BLaER1 treated with 17β-estradiol and CSF1 and Interleukin-3, amounts not matched to agents 10 nM and 100 nM (cell line): ENCODE data around the gene AIF1.

Experiments used
- H3K27ac ChIP-seq, 11 experiments: shearing (Covaris generic); formaldehyde crosslinking; 2 replicates each; pipeline ENCODE4 v1.8.1; 2022
- H3K27me3 ChIP-seq, 11 experiments: shearing (Covaris generic); formaldehyde crosslinking; 2 replicates each; pipeline ENCODE4 v1.8.1; 2022
- H3K36me3 ChIP-seq, 11 experiments: shearing (Covaris generic); formaldehyde crosslinking; 2 replicates each; pipeline ENCODE4 v1.8.1; 2022
- H3K4me1 ChIP-seq, 10 experiments: shearing (Covaris generic); formaldehyde crosslinking; 2 replicates each; pipeline ENCODE4 v1.8.1; 2022
- H3K4me2 ChIP-seq, 11 experiments: shearing (Covaris generic); formaldehyde crosslinking; 2 replicates each; pipeline ENCODE4 v1.8.1; 2022
- H3K4me3 ChIP-seq, 10 experiments: shearing (Covaris generic); formaldehyde crosslinking; 2 replicates each; pipeline ENCODE4 v1.8.1; 2022
- H3K9ac ChIP-seq, 11 experiments: shearing (Covaris generic); formaldehyde crosslinking; 2 replicates each; pipeline ENCODE4 v1.8.1; 2022
- H3K9me3 ChIP-seq, 11 experiments: shearing (Covaris generic); formaldehyde crosslinking; replicated peaks in 1 of 11; 2 replicates each; pipeline ENCODE4 v1.8.1; 2022
- H4K20me1 ChIP-seq, 11 experiments: shearing (Covaris generic); formaldehyde crosslinking; 2 replicates each; pipeline ENCODE4 v1.8.1; 2022
- Cebpa-rat ChIP-seq, 11 experiments: shearing (Covaris generic); IDR thresholded peaks; 2 replicates each; pipeline ENCODE4 v1.8.1; 2022

The AIF1 gene

GRCh38 chr6:31659649-31660380, 44.8 kb downstream of the AIF1 start:
- H3K4me3 ChIP-seq = peak overlapping the region; percentile 72 to 91 (median 80)
- peak overlapping the region; percentile 84 to 95 (median 91) for H3K9ac ChIP-seq
- peaks cover 5 to 35% (median 20%) of the 10 kb centered on the region in 11 experiments; a peak in 14 of 22 replicates for H4K20me1 ChIP-seq
- peak overlapping the region; percentile 75 to 94 (median 87) for H3K27ac ChIP-seq
- H3K4me1 ChIP-seq = peaks cover 65 to 80% (median 73%) of the 10 kb centered on the region in 10 experiments
- peaks cover 18 to 62% (median 34%) of the 10 kb centered on the region in 11 experiments; a peak in 20 of 22 replicates for H3K36me3 ChIP-seq
- no peaks in the 10 kb centered on the region for H3K27me3 ChIP-seq
- no peaks in the 10 kb centered on the region for H3K9me3 ChIP-seq
- no peak for TF ChIP-seq Cebpa-rat (IDR thresholded peaks at IDR 0.05)
- H3K4me2 ChIP-seq = peak overlapping the region; percentile 96 to 100 (median 99)

DNA sequence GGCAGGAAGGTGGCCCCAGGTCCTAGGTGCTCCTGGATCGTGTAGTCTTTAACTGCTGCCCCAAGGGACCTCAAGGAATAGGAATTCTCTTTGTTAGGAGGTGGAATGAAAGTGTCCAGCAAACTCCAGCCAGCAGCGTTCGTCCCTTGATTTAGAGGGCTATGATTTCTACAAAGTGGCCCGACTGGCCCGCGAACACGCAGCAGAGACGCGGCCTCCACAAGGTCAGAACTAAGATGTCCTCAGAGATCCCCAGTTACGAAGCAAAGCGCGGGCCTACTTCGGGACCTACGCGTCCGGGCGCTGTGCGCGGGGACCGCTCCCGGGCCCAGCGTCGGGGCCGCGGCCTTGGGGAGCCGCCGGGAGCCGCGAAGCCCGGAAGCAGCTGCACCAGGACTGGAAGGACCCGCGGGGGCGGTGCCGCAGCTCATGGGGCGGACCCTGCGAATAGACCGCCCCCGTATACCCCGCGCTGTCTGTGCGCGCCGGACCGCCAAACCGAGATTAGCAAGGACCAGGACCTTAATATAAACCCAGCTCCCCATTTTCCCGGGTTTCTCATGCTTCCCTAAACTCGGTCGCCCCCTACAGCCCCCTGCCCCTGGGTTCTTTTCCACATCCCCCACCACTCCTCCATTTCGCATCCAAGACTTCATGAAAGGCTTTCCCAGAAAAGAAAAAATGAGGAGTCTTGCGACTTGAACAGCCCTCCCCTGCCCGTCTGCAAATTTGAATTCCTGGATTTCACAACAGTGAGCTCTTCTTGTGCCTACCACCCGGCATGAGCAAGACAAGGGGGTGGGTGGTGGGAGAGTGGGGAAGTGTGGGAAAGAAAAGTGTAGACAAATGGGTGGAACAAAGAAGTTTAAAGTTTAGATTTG, 45.6 kb downstream of the AIF1 start, which contains the start of gene C6orf47:
TSS of gene C6orf47 (minus strand) at position 398 of the 881 bp plus-strand sequence. CDS start 831 bp downstream, outside the sequence.
- peak in 1 of 11 experiments; percentile 60; a peak in 2 of 22 replicates for TF ChIP-seq Cebpa-rat (IDR thresholded peaks at IDR 0.05)
- Histone ChIP-seq H3K4me1 (peaks cover 64 to 75% (median 70%) of the 10 kb centered on the region in 10 experiments), H3K27me3 (no peaks in the 10 kb centered on the region), H4K20me1 (peaks cover 5 to 35% (median 20%) of the 10 kb centered on the region in 11 experiments; a peak in 14 of 22 replicates), H3K27ac (peak within 1 kb of the TSS; percentile 75 to 94 (median 87)), H3K4me3 (peak within 1 kb of the TSS; percentile 72 to 91 (median 80)), H3K9me3 (no peaks in the 10 kb centered on the region), H3K4me2 (peak within 1 kb of the TSS; percentile 96 to 100 (median 99)), H3K36me3 (peaks cover 18 to 56% (median 34%) of the 10 kb centered on the region in 11 experiments; a peak in 20 of 22 replicates), H3K9ac (peak within 1 kb of the TSS; percentile 84 to 95 (median 91))

DNA sequence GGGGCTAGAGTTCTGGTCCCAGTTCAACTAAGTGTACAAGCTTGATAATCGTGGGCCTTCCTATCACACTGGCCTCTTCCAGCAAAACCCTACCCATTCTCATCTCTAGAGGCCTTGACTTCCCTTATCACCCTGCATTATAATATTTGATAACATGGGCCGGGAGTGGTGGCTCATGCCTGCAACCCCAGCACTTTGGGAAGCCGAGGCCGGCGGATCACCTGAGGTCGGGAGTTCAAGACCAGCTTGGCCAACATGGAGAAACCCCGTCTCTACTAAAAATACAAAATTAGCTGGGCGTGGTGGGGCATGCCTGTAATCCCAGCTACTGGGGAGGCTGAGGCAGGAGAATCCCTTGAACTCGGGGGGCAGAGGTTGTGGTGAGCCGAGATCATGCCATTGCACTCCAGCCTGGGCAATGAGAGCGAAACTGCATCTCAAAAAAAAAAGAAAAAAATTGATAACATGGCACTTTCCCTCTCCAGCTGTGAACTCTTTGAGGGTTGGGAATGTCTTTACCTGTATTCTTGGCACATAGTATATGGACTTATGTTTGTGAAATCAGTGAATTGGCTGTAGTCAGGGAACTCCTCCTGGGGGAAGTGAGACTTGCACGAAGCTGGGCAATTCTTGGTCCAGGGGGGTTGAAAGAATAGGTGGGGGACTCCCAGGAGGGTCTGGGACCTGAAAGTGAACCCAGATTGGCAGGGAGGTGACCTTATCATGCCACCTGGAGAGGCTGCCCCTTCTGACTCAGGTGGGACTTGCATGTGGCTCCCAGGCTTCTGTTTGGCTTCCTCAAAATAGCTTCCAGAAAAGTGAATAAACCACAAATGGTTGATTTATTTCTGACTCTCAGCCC, 46.5 kb downstream of the AIF1 start:
- peaks cover 64 to 70% (median 67%) of the 10 kb centered on the region in 10 experiments for H3K4me1 ChIP-seq
- peak overlapping the region in 10 of 11 experiments; percentile 82 to 94 (median 88); a peak in 20 of 22 replicates for H3K27ac ChIP-seq
- H3K36me3 ChIP-seq = peaks cover 18 to 49% (median 32%) of the 10 kb centered on the region in 11 experiments; a peak in 20 of 22 replicates
- peak overlapping the region; percentile 72 to 91 (median 80) for H3K4me3 ChIP-seq
- no peak for TF ChIP-seq Cebpa-rat (IDR thresholded peaks at IDR 0.05)
- no peaks in the 10 kb centered on the region for H3K27me3 ChIP-seq
- H3K4me2 ChIP-seq = peak overlapping the region; percentile 96 to 100 (median 99)
- no peaks in the 10 kb centered on the region for H3K9me3 ChIP-seq
- peaks cover 5 to 32% (median 22%) of the 10 kb centered on the region in 11 experiments; a peak in 15 of 22 replicates for H4K20me1 ChIP-seq
- H3K9ac ChIP-seq = peak overlapping the region; percentile 84 to 97 (median 91); a peak in 20 of 22 replicates

DNA sequence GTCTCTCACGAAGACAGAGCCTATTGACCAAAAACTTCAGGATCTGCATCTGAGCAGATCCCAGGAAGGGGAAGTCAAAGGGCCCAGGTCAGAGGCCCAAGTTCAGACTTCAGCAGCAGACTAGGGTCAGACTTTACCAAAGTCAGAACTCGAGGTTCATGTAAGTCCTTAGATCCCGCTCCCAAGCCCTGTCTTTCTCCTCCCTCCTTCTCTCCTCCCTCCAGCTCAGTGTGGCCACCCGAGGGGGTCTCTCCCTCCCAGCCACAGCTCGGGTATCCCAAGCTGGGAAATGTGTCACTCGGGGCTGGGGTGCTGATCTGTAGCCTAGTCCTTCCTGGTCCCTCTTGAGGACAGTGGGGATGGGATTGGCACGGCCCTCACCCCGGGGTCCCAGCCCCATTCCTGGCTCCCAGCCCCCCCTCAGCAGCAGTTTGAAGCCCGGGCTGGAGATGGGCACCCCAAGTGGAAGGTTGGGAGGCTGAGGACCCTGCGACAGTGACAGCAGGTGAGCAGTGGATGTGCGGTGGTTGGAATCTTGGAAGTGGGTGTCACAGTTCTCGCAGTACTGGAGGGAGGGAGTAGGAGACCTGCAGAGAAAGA, 47.2 kb downstream of the AIF1 start:
- H3K9me3 ChIP-seq = no peaks in the 10 kb centered on the region
- H3K4me2 ChIP-seq = peak overlapping the region; percentile 96 to 100 (median 99)
- H3K4me3 ChIP-seq = peak overlapping the region in 2 of 10 experiments; percentile 90 to 93; a peak in 1 of 20 replicates
- H3K9ac ChIP-seq = peak overlapping the region in 10 of 11 experiments; percentile 0 to 97 (median 91); a peak in 17 of 22 replicates
- peaks cover 21 to 49% (median 33%) of the 10 kb centered on the region in 11 experiments for H3K36me3 ChIP-seq
- H3K4me1 ChIP-seq = peaks cover 66 to 75% (median 72%) of the 10 kb centered on the region in 10 experiments
- no peak for TF ChIP-seq Cebpa-rat (IDR thresholded peaks at IDR 0.05)
- H3K27me3 ChIP-seq = no peaks in the 10 kb centered on the region
- H3K27ac ChIP-seq = peak overlapping the region in 8 of 11 experiments; percentile 3 to 93 (median 36); a peak in 11 of 22 replicates
- peaks cover 5 to 31% (median 22%) of the 10 kb centered on the region in 11 experiments; a peak in 15 of 22 replicates for H4K20me1 ChIP-seq

- peaks cover 21 to 49% (median 34%) of the 10 kb centered on the region in 11 experiments for H3K36me3 ChIP-seq
- peak overlapping the region; percentile 77 to 97 (median 95) for H3K4me3 ChIP-seq
- no peak for TF ChIP-seq Cebpa-rat (IDR thresholded peaks at IDR 0.05)
- peak overlapping the region in 10 of 11 experiments; percentile 89 to 99 (median 94); a peak in 21 of 22 replicates for H3K27ac ChIP-seq
- H4K20me1 ChIP-seq = peaks cover 5 to 33% (median 18%) of the 10 kb centered on the region in 11 experiments; a peak in 15 of 22 replicates
- H3K9ac ChIP-seq = peak overlapping the region; percentile 89 to 97 (median 94)
- H3K9me3 ChIP-seq = no peaks in the 10 kb centered on the region
- H3K4me1 ChIP-seq = peaks cover 66 to 75% (median 70%) of the 10 kb centered on the region in 10 experiments
- no peaks in the 10 kb centered on the region for H3K27me3 ChIP-seq
- peak overlapping the region; percentile 96 to 100 (median 99) for H3K4me2 ChIP-seq
Observed at GRCh38 chr6:31663126-31663960, 48.3 kb downstream of the AIF1 start.

GRCh38 chr6:31663961-31664789, 49.1 kb downstream of the AIF1 start:
- Histone ChIP-seq H3K9ac (peak overlapping the region; percentile 89 to 97 (median 94)), H3K27me3 (no peaks in the 10 kb centered on the region), H4K20me1 (peaks cover 2 to 34% (median 18%) of the 10 kb centered on the region in 11 experiments; a peak in 17 of 22 replicates), H3K4me3 (peak overlapping the region; percentile 77 to 97 (median 95)), H3K9me3 (no peaks in the 10 kb centered on the region), H3K27ac (peak overlapping the region; percentile 77 to 99 (median 93)), H3K4me2 (peak overlapping the region; percentile 96 to 100 (median 99)), H3K4me1 (peaks cover 58 to 71% (median 64%) of the 10 kb centered on the region in 10 experiments), H3K36me3 (peaks cover 28 to 54% (median 42%) of the 10 kb centered on the region in 11 experiments)
- no peak for TF ChIP-seq Cebpa-rat (IDR thresholded peaks at IDR 0.05)
